ENCODE data around the gene ZC3H7A.

The ZC3H7A gene

GRCh38 chr16:11711662-11712061 lies 85.4 kb downstream of the ZC3H7A start:
- Histone ChIP-seq H3K27me3 (ENCODE audit: control insufficient read depth, insufficient read depth, low read length, poor library complexity, severe bottlenecking) (no peaks in the 10 kb centered on the region), H3K27ac (ENCODE audit: insufficient read depth, low read depth, low read length, poor library complexity, severe bottlenecking) (no peak overlapping the region), H3K36me3 (ENCODE audit: control insufficient read depth, insufficient read depth, low read length) (no peaks in the 10 kb centered on the region), H3K9me3 (ENCODE audit: control insufficient read depth, low read length) (no peaks in the 10 kb centered on the region), H3K4me3 (ENCODE audit: insufficient read depth, low read depth, low read length) (no peak overlapping the region), H3K4me1 (ENCODE audit: control insufficient read depth, insufficient read depth, low read length) (no peaks in the 10 kb centered on the region)
- 92 to 93% methylated on average over 4 of the region's 4 CpGs for WGBS, 2 experiments

DNA sequence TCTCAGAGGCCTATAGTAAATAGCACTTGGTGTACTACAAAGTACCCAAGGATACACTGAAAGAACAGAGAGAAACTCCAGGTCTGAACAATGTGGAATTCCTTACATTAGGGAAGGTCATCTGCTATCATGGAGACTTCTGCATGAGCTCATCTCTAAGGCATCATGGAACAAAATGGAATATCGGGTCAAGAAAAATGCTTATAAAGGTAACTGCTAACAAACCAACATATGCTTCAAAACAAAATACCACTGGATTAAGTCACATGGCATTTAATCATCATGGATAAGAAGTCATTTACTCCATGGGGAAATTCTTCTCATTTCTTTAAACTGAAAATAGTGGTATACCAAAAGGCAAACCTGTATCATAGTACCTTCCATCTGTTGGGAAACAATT lies 88.6 kb downstream of the ZC3H7A start:
- no peaks in the 10 kb centered on the region for H3K27me3 ChIP-seq (ENCODE audit: control insufficient read depth, insufficient read depth, low read length, poor library complexity, severe bottlenecking)
- no peaks in the 10 kb centered on the region for H3K36me3 ChIP-seq (ENCODE audit: control insufficient read depth, insufficient read depth, low read length)
- WGBS, 2 experiments: 88 to 93% methylated on average over 1 of the region's 1 CpG
- no peak overlapping the region for H3K27ac ChIP-seq (ENCODE audit: insufficient read depth, low read depth, low read length, poor library complexity, severe bottlenecking)
- no peaks in the 10 kb centered on the region for H3K9me3 ChIP-seq (ENCODE audit: control insufficient read depth, low read length)
- H3K4me3 ChIP-seq (ENCODE audit: insufficient read depth, low read depth, low read length): no peak overlapping the region
- no peaks in the 10 kb centered on the region for H3K4me1 ChIP-seq (ENCODE audit: control insufficient read depth, insufficient read depth, low read length)

- H3K36me3 ChIP-seq (ENCODE audit: control insufficient read depth, insufficient read depth, low read length): no peaks in the 10 kb centered on the region
- no peaks in the 10 kb centered on the region for H3K9me3 ChIP-seq (ENCODE audit: control insufficient read depth, low read length)
- no peaks in the 10 kb centered on the region for H3K27me3 ChIP-seq (ENCODE audit: control insufficient read depth, insufficient read depth, low read length, poor library complexity, severe bottlenecking)
- H3K4me3 ChIP-seq (ENCODE audit: insufficient read depth, low read depth, low read length): no peak overlapping the region
- H3K4me1 ChIP-seq (ENCODE audit: control insufficient read depth, insufficient read depth, low read length): no peaks in the 10 kb centered on the region
- H3K27ac ChIP-seq (ENCODE audit: insufficient read depth, low read depth, low read length, poor library complexity, severe bottlenecking): no peak overlapping the region
- 96% methylated on average over 4 of the region's 4 CpGs for WGBS, 2 experiments
Observed at GRCh38 chr16:11707679-11708197, 89.3 kb downstream of the ZC3H7A start.

DNA sequence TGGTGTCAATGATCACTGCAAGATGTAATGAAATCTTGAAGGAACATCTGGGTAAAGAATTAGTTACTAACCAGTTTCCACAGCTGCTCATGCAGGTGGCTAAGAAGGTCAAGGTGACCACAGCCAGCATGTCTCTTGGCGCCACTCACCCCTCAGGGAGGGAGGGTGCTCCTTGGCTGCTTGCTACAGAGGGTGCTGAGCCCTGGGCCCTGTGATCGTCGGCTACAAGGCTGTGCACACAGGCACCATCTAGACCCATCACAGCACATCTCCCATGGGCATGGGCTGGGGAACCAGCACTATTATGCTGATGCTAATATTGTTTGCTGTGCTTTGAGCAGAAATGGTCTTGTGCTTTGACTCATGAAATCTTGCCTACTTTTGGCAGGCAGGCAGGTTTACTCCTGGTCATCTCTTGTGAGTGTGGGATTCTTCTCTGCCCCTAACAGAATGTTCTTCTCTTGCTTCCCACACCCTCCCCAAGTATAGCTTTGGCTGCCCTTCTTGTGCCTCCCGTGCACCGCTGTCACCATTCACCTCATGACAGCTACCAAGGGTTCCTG lies 90.8 kb downstream of the ZC3H7A start:
- no peaks in the 10 kb centered on the region for H3K36me3 ChIP-seq (ENCODE audit: control insufficient read depth, insufficient read depth, low read length)
- WGBS, 2 experiments: 89 to 94% methylated on average over 5 of the region's 5 CpGs
- H3K9me3 ChIP-seq (ENCODE audit: control insufficient read depth, low read length): no peaks in the 10 kb centered on the region
- no peaks in the 10 kb centered on the region for H3K27me3 ChIP-seq (ENCODE audit: control insufficient read depth, insufficient read depth, low read length, poor library complexity, severe bottlenecking)
- no peak overlapping the region for H3K4me3 ChIP-seq (ENCODE audit: insufficient read depth, low read depth, low read length)
- H3K4me1 ChIP-seq (ENCODE audit: control insufficient read depth, insufficient read depth, low read length): no peaks in the 10 kb centered on the region
- H3K27ac ChIP-seq (ENCODE audit: insufficient read depth, low read depth, low read length, poor library complexity, severe bottlenecking): no peak overlapping the region

DNA sequence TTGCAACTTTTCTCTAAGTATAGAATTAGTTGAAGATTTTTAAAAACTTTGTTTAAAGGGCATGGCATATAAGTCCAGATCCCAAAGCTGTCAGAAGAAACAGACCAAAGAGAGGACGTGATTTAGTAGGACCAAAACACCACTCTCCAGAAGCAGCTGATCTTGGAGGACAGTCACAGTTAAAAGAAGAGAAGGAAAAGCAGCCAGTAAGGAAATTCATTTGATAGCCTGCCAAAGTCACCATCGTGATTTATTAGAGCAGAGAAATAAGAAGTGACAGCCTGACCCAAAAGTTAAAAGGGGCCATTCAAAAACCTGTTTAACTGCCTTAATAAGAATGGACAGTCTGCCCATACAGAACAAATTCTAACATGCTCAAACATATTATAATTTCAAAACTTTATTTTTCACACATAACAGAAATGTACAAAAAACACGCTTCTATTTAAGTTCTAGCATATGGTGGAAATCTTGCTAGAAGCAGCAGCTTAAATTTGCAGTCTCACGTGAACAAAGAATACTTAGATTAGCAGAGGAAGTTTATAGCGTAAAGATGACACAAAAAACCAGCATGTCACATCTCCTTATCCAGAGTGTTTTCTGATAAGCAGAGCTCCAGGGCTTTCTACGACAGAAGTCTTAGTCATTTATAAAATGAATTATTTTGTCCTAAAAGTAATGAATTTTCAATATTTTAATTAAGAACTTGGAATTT lies 91.6 kb downstream of the ZC3H7A start:
- WGBS, 2 experiments: 92 to 95% methylated on average over 5 of the region's 6 CpGs
- Histone ChIP-seq H3K36me3 (ENCODE audit: control insufficient read depth, insufficient read depth, low read length) (no peaks in the 10 kb centered on the region), H3K27ac (ENCODE audit: insufficient read depth, low read depth, low read length, poor library complexity, severe bottlenecking) (no peak overlapping the region), H3K4me3 (ENCODE audit: insufficient read depth, low read depth, low read length) (no peak overlapping the region), H3K4me1 (ENCODE audit: control insufficient read depth, insufficient read depth, low read length) (no peaks in the 10 kb centered on the region), H3K9me3 (ENCODE audit: control insufficient read depth, low read length) (no peaks in the 10 kb centered on the region), H3K27me3 (ENCODE audit: control insufficient read depth, insufficient read depth, low read length, poor library complexity, severe bottlenecking) (no peaks in the 10 kb centered on the region)
